Right renal cortex interstitium (tissue), 3 donors: ENCODE measurements around the gene CABP7. TPM values are rescaled to one million over a fixed set of nuclear protein-coding genes. Genes with fewer than 3 reads are reported as not detected.

Experiments
- DNase-seq, 3 donors: peaks; one replicate each; pipeline ENCODE4 v3.0.0-alpha.2; 2013; ENCODE audit warnings: low read depth in 3 of 3, low spot score in 2 of 3
- polyA plus RNA-seq, 3 donors: library from polyadenylated mRNA; unstranded; fragments of 120-200 nt; gene quantifications; one replicate each; pipeline ENCODE4 v1.2.1, GENCODE V29; 2013; ENCODE audit not compliant: insufficient read length in 3 of 3

Gene CABP7
- polyA plus RNA-seq, 3 donors = 0.04 to 0.12 (median 0.11) TPM

DNA sequence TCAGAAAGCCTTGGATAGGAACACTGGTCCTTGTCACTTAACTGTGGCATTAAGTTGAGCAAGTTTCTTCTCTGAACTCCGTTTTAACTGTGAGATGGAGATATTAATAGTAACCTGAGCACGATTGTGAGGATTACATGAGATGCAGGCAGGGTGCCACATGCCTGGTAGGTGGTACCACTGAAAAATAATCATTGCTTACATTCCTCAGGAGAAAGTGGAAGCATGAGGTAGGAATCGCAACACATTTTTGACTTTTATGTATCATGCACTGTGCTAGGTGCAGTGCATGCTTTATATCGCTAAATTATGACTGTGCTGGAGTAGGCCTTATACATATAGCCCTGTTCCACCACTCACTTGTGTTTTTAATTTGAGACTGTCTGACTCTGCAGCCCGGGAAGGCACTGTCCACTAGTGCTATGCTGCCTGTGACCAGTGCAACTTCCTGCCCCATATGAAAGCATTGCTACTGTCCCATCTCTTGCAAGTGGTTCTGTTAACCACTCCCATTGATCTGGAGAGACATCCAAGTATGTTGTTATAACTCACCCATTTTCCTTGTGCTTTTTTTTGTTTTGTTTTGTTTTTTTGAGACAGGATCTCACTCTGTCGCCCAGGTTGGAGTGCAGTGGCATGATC lies 48.4 kb downstream of the CABP7 start:
- no peak for DNase-seq

DNA sequence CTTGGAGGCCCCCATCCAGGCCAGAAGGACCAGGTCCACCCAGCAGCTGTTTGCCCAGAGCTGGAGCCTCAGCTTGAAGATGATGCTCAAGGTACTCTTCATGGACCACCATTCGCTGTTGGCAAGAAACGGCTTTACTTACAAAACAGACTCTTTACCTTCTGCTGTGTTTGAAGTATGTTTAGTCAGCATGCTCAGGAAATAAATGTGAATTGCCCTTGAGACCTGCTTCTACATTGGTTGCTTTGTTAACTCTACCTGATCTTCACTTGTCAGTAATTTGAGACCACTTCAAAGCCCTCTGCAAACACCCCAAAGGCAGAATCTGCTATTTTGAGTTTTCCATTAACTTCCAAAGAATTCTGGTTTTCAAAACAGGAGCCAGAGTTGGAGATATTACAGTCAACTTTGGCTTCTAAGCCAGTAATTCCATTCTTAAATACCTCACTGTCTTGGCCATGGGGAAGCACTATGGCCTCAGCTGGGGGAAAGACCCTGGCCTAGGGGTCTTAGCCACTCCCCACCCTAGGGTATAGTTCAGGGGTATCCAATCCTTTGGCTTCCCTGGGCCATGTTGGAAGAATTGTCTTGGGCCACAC lies 50.0 kb downstream of the CABP7 start:
- DNase-seq = no peak

DNA sequence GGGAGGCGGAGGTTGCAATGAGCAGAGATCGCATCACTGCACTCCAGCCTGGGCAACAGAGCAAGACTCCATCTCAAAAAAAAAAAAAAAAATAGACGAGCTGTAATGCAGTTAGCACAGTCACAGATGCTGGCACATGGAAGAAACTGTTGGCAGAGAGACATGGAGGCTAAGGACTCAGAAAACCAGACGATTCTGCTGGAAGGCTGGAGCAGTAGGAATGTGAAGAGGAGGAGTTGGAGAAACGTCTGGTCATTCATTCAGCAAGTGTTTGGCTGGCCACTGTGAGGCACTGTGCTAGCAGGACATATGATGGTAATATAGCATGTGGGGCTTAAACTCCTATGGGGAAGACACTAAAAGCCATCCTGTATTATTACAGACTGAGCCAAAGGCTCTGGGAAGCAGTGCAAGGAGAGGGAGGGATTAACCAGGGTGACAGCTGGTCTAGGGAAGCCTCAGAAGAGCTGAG lies 52.4 kb downstream of the CABP7 start:
- no peak for DNase-seq

DNA sequence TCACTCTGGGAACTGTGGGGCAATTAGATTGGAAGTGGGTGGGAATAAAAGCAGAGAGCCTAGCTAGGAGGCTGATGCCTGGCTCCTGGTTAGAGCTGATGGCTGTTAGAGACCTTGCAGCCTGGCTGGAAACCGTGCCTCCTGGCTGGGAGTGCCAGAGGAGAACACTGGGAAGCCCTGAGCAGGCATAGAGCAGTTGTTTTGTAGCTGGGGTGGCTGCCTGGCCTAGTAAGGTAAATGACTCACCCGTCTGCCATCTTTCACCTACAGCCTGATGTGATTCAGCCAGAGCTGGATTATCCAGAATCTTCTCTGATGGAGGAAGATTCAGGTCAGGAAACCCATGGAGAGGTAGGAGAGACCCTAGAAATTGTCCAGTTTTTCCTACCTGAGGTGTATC lies 53.4 kb downstream of the CABP7 start:
- no peak for DNase-seq

DNA sequence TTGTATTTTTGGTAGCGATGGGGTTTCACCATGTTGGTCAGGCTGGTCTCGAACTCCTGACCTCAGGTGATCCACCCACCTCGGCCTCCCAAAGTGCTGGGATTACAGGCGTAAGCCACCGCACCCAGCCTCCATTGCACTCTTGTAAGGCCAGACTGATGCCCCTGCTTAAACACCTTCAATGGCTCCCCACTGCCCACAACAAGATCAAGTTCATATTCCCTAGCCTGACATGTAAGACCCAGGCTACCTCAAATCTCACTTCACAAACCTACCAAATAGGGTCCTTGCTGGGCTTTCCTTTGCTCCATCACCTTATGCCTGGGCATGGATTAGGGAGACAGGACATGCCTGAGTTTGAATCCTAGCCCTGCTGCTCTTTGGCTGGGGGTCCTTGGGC lies 60.4 kb downstream of the CABP7 start:
- DNase-seq = no peak

DNA sequence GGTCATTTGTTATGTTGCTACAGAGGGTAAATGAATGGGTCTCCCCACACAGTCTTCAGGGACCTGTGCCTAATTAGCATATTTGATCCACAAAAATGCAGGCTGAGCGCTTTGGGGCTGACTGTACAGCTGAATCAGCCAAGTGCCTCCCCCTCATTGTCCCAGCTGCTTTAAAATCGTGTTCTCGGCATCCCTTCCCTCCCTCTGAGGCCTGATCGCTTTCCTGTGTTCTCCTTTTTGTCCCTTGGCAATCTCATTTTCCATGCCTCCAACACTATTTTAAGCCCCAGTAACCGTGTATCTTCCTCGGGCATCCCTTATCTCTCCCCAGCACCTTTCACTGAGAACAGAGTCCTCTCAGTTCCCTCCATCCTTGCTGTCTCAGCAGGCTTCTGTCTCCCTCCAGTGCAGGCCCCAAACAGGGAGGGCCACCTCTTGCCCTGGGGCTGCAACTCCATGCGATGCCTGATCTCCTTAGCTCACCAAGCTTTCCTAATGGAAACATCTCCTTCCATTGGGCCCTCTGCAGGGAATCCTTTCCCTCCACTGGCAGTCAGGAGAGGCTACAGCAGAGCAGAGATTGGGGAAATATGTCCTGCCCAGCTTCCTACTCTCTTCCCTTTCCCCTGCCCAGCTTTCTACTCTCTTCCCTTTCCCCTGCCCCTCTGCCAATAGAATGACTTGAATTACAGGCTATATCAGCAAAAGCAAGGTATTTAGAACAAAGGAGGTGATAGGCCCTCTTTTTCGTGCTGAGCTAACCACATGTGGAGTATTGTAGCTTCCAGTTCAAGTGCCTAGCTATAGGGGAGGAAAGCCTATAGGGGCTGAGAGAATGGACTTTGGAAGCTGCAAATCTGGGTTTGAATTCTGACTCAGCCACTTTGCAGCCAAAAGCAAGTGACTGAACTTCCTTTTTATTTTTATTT lies 61.2 kb downstream of the CABP7 start:
- DNase-seq = no peak

Other genes starting within 250 kb of the CABP7 start
- 10 to 100 TPM in 2 of 3 donors, 1 to 10 TPM in 1; 9.9 to 12.2 (median 11.7) TPM for gene NEFH, start 239.8 kb upstream of the CABP7 start, polyA plus RNA-seq
- gene THOC5, start 166.2 kb upstream of the CABP7 start, polyA plus RNA-seq = 10 to 100 TPM; 20.8 to 35.0 (median 26.9) TPM
- 100 to 1,000 TPM; 153 to 169 (median 154) TPM for gene NIPSNAP1, start 138.9 kb upstream of the CABP7 start, polyA plus RNA-seq
- gene NF2, start 116.4 kb upstream of the CABP7 start, polyA plus RNA-seq = 10 to 100 TPM; 26.5 to 29.3 (median 27.1) TPM
- gene ZMAT5, start 47.0 kb downstream of the CABP7 start, polyA plus RNA-seq = 10 to 100 TPM; 23.2 to 25.5 (median 24.0) TPM
- gene UQCR10, start 47.4 kb downstream of the CABP7 start, polyA plus RNA-seq = 100 to 1,000 TPM; 137 to 166 (median 149) TPM
- gene ASCC2, start 118.3 kb downstream of the CABP7 start, polyA plus RNA-seq = 10 to 100 TPM; 36.7 to 43.0 (median 39.6) TPM
- 10 to 100 TPM; 32.1 to 35.3 (median 32.9) TPM for gene MTMR3, start 163.2 kb downstream of the CABP7 start, polyA plus RNA-seq